ENCODE measurements around the gene RELT.

- TF ChIP-seq CTCF (IDR thresholded peaks at IDR 0.05) = no peak
- TF ChIP-seq POLR2AphosphoS5 (IDR thresholded peaks at IDR 0.05) = no peak
- no peak for TF ChIP-seq POLR2A (IDR thresholded peaks at IDR 0.05)
- no peak for TF ChIP-seq EP300 (IDR thresholded peaks at IDR 0.05)
These were observed 15.3 kb upstream of the RELT start for GRCh38 chr11:73360743-73361369.

Data from upper lobe of left lung (tissue), 4 donors.